DMS153 treated with DMSO at 0.1 percent for 48 hours (cell line): Measurements from ENCODE around the gene CSMD2.

ENCODE experiments used
- DNase-seq: peaks from one replicate; lab custom pipeline; 2025; ENCODE audit not compliant: unreplicated experiment; lab: John Stamatoyannopoulos, UW

Gene CSMD2

GRCh38 chr1:33618636-33619035 lies 546.4 kb downstream of the CSMD2 start:
- DNase-seq, result no peak

GRCh38 chr1:33617451-33617850 lies 547.6 kb downstream of the CSMD2 start:
- DNase-seq, result no peak

GRCh38 chr1:33616780-33617179 lies 548.2 kb downstream of the CSMD2 start:
- no peak for DNase-seq

GRCh38 chr1:33615546-33615945 lies 549.5 kb downstream of the CSMD2 start:
- DNase-seq, result no peak

GRCh38 chr1:33610864-33611455 lies 554.1 kb downstream of the CSMD2 start:
- DNase-seq, result no peak

GRCh38 chr1:33610391-33610790 lies 554.6 kb downstream of the CSMD2 start:
- no peak for DNase-seq

GRCh38 chr1:33609739-33610138 lies 555.3 kb downstream of the CSMD2 start:
- no peak for DNase-seq

GRCh38 chr1:33608825-33609400 lies 556.1 kb downstream of the CSMD2 start:
- DNase-seq, result no peak

GRCh38 chr1:33607444-33608005 lies 557.5 kb downstream of the CSMD2 start:
- DNase-seq, result no peak

- DNase-seq, result no peak
Observed at GRCh38 chr1:33606272-33606671, 558.8 kb downstream of the CSMD2 start.

- no peak for DNase-seq
Observed at GRCh38 chr1:33602271-33602670, 562.8 kb downstream of the CSMD2 start.

GRCh38 chr1:33601751-33602150 lies 563.3 kb downstream of the CSMD2 start:
- DNase-seq, result no peak

- peak; percentile 7 for DNase-seq
Observed at GRCh38 chr1:33599516-33600115, 565.4 kb downstream of the CSMD2 start.

GRCh38 chr1:33588726-33589125 lies 576.3 kb downstream of the CSMD2 start:
- DNase-seq, result no peak

GRCh38 chr1:33586795-33587194 lies 578.2 kb downstream of the CSMD2 start:
- no peak for DNase-seq

- no peak for DNase-seq
Observed at GRCh38 chr1:33586106-33586505, 578.9 kb downstream of the CSMD2 start.

- no peak for DNase-seq
Observed at GRCh38 chr1:33583567-33583966, 581.5 kb downstream of the CSMD2 start.

GRCh38 chr1:33578557-33579448 lies 586.2 kb downstream of the CSMD2 start:
- no peak for DNase-seq

- DNase-seq, result no peak
Observed at GRCh38 chr1:33577663-33578062, 587.4 kb downstream of the CSMD2 start.

- no peak for DNase-seq
Observed at GRCh38 chr1:33576821-33577599, 588.0 kb downstream of the CSMD2 start.
